Stimulated activated CD4-positive, alpha-beta T cell treated with anti-CD3 and anti-CD28 coated beads, Interleukin-15, amount 100 ng/mL, for 48 hours (primary cell): ENCODE measurements around the gene CETN1.

ENCODE experiments used
- DNase-seq, 2 donors: peaks; one replicate each; pipeline ENCODE4 v3.0.0-alpha.2; 2020; ENCODE audit warnings: low read depth in 2 of 2

CETN1 gene

GRCh38 chr18:580154-580553, at the start of gene CETN1:
CETN1 (plus strand) TSS chr18:580380; CDS start chr18:580409, 29 bp downstream.
- DNase-seq: no peak

- DNase-seq: no peak
These were observed 48.2 kb upstream of the CETN1 start for GRCh38 chr18:532018-532417.

GRCh38 chr18:532632-533031, 47.5 kb upstream of the CETN1 start:
- DNase-seq: no peak

GRCh38 chr18:533995-534601, 46.1 kb upstream of the CETN1 start:
- no peak for DNase-seq

- DNase-seq: no peak
These were observed 36.6 kb upstream of the CETN1 start for GRCh38 chr18:543447-544078.

GRCh38 chr18:549967-550366, 30.2 kb upstream of the CETN1 start:
- no peak for DNase-seq

GRCh38 chr18:551404-552061, 28.6 kb upstream of the CETN1 start:
- DNase-seq: no peak

GRCh38 chr18:555705-556457, 24.3 kb upstream of the CETN1 start:
- no peak for DNase-seq

GRCh38 chr18:564708-565561, 15.2 kb upstream of the CETN1 start:
- DNase-seq: no peak

- DNase-seq: no peak
These were observed 14.6 kb upstream of the CETN1 start for GRCh38 chr18:565562-566061.

- DNase-seq: no peak
These were observed 13.1 kb upstream of the CETN1 start for GRCh38 chr18:567122-567521.

- no peak for DNase-seq
These were observed 11.4 kb upstream of the CETN1 start for GRCh38 chr18:568731-569130.

GRCh38 chr18:570256-570655, 9.9 kb upstream of the CETN1 start:
- no peak for DNase-seq

- DNase-seq: no peak
These were observed 9.5 kb upstream of the CETN1 start for GRCh38 chr18:570697-571096.

GRCh38 chr18:572091-572830, 7.9 kb upstream of the CETN1 start:
- DNase-seq: no peak

GRCh38 chr18:572831-573289, 7.3 kb upstream of the CETN1 start:
- no peak for DNase-seq

- DNase-seq: no peak
These were observed 6.8 kb upstream of the CETN1 start for GRCh38 chr18:573385-573784.

- DNase-seq: no peak
These were observed 5.9 kb upstream of the CETN1 start for GRCh38 chr18:574149-574860.

GRCh38 chr18:574865-575645, 5.1 kb upstream of the CETN1 start:
- no peak for DNase-seq
